Naive thymus-derived CD4-positive, alpha-beta T cell (primary cell): ENCODE results near the gene CDHR3. TPM values are rescaled to one million over a fixed set of nuclear protein-coding genes. Genes with fewer than 3 reads are reported as not detected.
"Not testable (repeated sequence)": the region's sequence is repeated elsewhere in the genome, so short reads cannot be mapped to it uniquely, and the experiment has no call there.

ENCODE experiments used
- ATAC-seq: fragments of 150-1000 bp; cut with Tn5 transposase; 2 replicates; pipeline ENCODE4 v1.10.0; 2021; ENCODE audit warnings: mild to moderate bottlenecking, moderate library complexity
- CTCF ChIA-PET: fragments of 350-600 bp; sonication (Branson Sonifier 250); formaldehyde crosslinking; loops from one replicate; lab custom pipeline; 2021; ENCODE audit warnings: antibody characterized with exemption; lab: Charles Lee
- POLR2A ChIA-PET: fragments of 350-600 bp; sonication (Branson Sonifier 250); formaldehyde crosslinking; loops from one replicate; lab custom pipeline; 2021; ENCODE audit warnings: antibody characterized with exemption, inconsistent platforms; lab: Charles Lee
- DNase-seq, 9 donors: peaks; one replicate each; pipeline versions ENCODE4 v3.0.0 to v3.0.0-alpha.2; 2020 to 2022; ENCODE audit warnings: mixed read lengths in 1 of 9
- H3K27ac ChIP-seq: one replicate; pipeline ENCODE4 v1.7.0; 2013; ENCODE audit warnings: mild to moderate bottlenecking, low read depth, low read length, moderate library complexity
- H3K27me3 ChIP-seq, 2 donors: one replicate each; pipeline ENCODE4 v1.7.0; 2013; ENCODE audit warnings: low read length in 2 of 2, mild to moderate bottlenecking in 2 of 2, moderate library complexity in 2 of 2; ENCODE audit not compliant: control insufficient read depth in 2 of 2, insufficient read depth in 2 of 2
- H3K36me3 ChIP-seq, 3 experiments: 1 replicate in 2 of 3; 2 replicates in 1 of 3; pipeline ENCODE4 v1.7.0; 2013; ENCODE audit warnings: low read length in 3 of 3, mild to moderate bottlenecking in 3 of 3, moderate library complexity in 1 of 3; ENCODE audit not compliant: insufficient read depth in 3 of 3, control insufficient read depth in 2 of 3
- H3K4me1 ChIP-seq, 2 donors: one replicate each; pipeline ENCODE4 v1.7.0; 2013; ENCODE audit warnings: low read length in 2 of 2, mild to moderate bottlenecking in 2 of 2, moderate library complexity in 1 of 2; ENCODE audit not compliant: control insufficient read depth in 2 of 2, insufficient read depth in 2 of 2
- H3K4me3 ChIP-seq: 2 replicates; pipeline ENCODE4 v1.7.0; 2013; ENCODE audit warnings: mild to moderate bottlenecking, low read length
- H3K9me3 ChIP-seq, 3 experiments: 1 replicate in 2 of 3; 2 replicates in 1 of 3; pipeline ENCODE4 v1.7.0; 2013; ENCODE audit warnings: low read length in 3 of 3; ENCODE audit not compliant: control insufficient read depth in 2 of 3
- H3K27ac Mint-ChIP-seq, 9 donors: one replicate each; pipeline ENCODE4 v1.8.0; 2020 to 2022; ENCODE audit warnings: mixed read lengths in 9 of 9, mild to moderate bottlenecking in 8 of 9, moderate library complexity in 5 of 9, inconsistent platforms in 2 of 9
- H3K27me3 Mint-ChIP-seq, 5 donors: one replicate each; pipeline ENCODE4 v1.8.0; 2021 to 2022; ENCODE audit warnings: mixed read lengths in 5 of 5, mild to moderate bottlenecking in 1 of 5
- H3K36me3 Mint-ChIP-seq, 5 donors: one replicate each; pipeline ENCODE4 v1.8.0; 2020 to 2022; ENCODE audit warnings: mixed read lengths in 5 of 5, mild to moderate bottlenecking in 3 of 5, inconsistent platforms in 1 of 5
- H3K4me1 Mint-ChIP-seq, 7 donors: one replicate each; pipeline ENCODE4 v1.8.0; 2020 to 2022; ENCODE audit warnings: mixed read lengths in 7 of 7, mild to moderate bottlenecking in 3 of 7, inconsistent platforms in 1 of 7
- H3K4me3 Mint-ChIP-seq, 10 donors: one replicate each; pipeline ENCODE4 v1.8.0; 2020 to 2022; ENCODE audit warnings: mild to moderate bottlenecking in 10 of 10, mixed read lengths in 10 of 10, moderate library complexity in 6 of 10, inconsistent platforms in 2 of 10
- H3K9me3 Mint-ChIP-seq, 11 donors: one replicate each; pipeline ENCODE4 v1.8.0; 2020 to 2022; ENCODE audit warnings: mixed read lengths in 11 of 11, mild to moderate bottlenecking in 4 of 11, inconsistent platforms in 1 of 11, moderate library complexity in 1 of 11
- intact Hi-C, 2 donors: fragments of 100-400 bp; cut with micrococcal nuclease; formaldehyde crosslinking; loops; one replicate each; pipeline ENCODE4 v1.15.1; 2023
- polyA plus RNA-seq, 2 donors: library from polyadenylated mRNA; unstranded; fragments of 300-500 nt; fragmentation: Illumina TruSeq; gene quantifications; one replicate each; pipeline ENCODE4 v1.2.3, GENCODE V29; 2021
- total RNA-seq, 6 experiments: library from RNA in 5 of 6; stranded (reverse) in 5 of 6; gene quantifications; 1 replicate in 5 of 6; 2 replicates in 1 of 6; pipeline ENCODE4 v1.2.3 and lab custom pipeline; 2021 to 2026

CDHR3 gene
- total and polyA plus RNA-seq, 7 experiments from 2014 or later = 1.1 to 14.0 (median 6.5) TPM

- Mint-ChIP-seq H3K4me3 (peak overlapping the region in 1 of 10 donors; percentile 51), H3K36me3 (peaks cover 8 to 17% (median 15%) of the 10 kb centered on the region in 5 donors), H3K4me1 (peaks cover 17 to 43% (median 38%) of the 10 kb centered on the region in 7 donors), H3K9me3 (peaks cover 0 to 30% (median 15%) of the 10 kb centered on the region in 11 donors), H3K27me3 (peaks cover 0 to 42% (median 0%) of the 10 kb centered on the region in 5 donors), H3K27ac (peak overlapping the region in 3 of 9 donors; percentile 42 to 61 (median 58))
- not testable (repeated sequence) for H3K9me3 ChIP-seq, H3K27ac ChIP-seq, ATAC-seq, H3K27me3 ChIP-seq, H3K4me3 ChIP-seq, DNase-seq, H3K36me3 ChIP-seq
- peaks cover 0 to 29% of the 10 kb centered on the region in 2 donors for H3K4me1 ChIP-seq
- POLR2A ChIA-PET = interaction anchor here (1.2 kb wide), 1 partner anchor 34 kb away, joined by 3 read pairs; no protein-coding TSS in a partner anchor
- CTCF ChIA-PET = interaction anchor here (0.8 to 7.0 kb wide), 8 partner anchors 12 to 247 kb away, joined by 3 to 56 read pairs (median 4); no protein-coding TSS in a partner anchor
- intact Hi-C loops = loop anchor here in 1 of 2 donors (2.0 kb wide), 1 partner anchor 73 kb away; no protein-coding TSS in a partner anchor
Observed at GRCh38 chr7:106007796-106008195, 44.7 kb downstream of the CDHR3 start.

GRCh38 chr7:106009503-106010226 is 46.6 kb downstream of the CDHR3 start:
- CTCF ChIA-PET = interaction anchor here (1.1 to 7.0 kb wide), 3 partner anchors 11 to 249 kb away, joined by 4 to 56 read pairs (median 6); no protein-coding TSS in a partner anchor
- H3K9me3 Mint-ChIP-seq = peaks cover 0 to 30% (median 15%) of the 10 kb centered on the region in 11 donors
- ATAC-seq = peak; percentile 99
- POLR2A ChIA-PET = interaction anchor here (1.4 to 2.0 kb wide), 4 partner anchors 11 to 249 kb away, joined by 4 to 8 read pairs (median 7); no protein-coding TSS in a partner anchor
- no peaks in the 10 kb centered on the region for H3K36me3 ChIP-seq
- peaks cover 0 to 42% (median 0%) of the 10 kb centered on the region in 5 donors for H3K27me3 Mint-ChIP-seq
- peaks cover 0 to 4% (median 0%) of the 10 kb centered on the region in 3 experiments for H3K9me3 ChIP-seq
- peak; percentile 73 to 85 (median 81) for DNase-seq
- H3K27ac Mint-ChIP-seq = peak overlapping the region in 7 of 9 donors; percentile 38 to 93 (median 86)
- H3K36me3 Mint-ChIP-seq = peaks cover 8 to 17% (median 15%) of the 10 kb centered on the region in 5 donors
- intact Hi-C loops = loop anchor here (1.0 to 2.0 kb wide), 8 partner anchors 13 to 357 kb away; partner anchors contain the start of gene ATXN7L1 (in 2 of the 2)
- no peak overlapping the region for H3K4me3 ChIP-seq
- H3K27me3 ChIP-seq = no peaks in the 10 kb centered on the region
- peak overlapping the region in 9 of 10 donors; percentile 36 to 69 (median 55) for H3K4me3 Mint-ChIP-seq
- H3K27ac ChIP-seq = no peak overlapping the region
- H3K4me1 Mint-ChIP-seq = peaks cover 17 to 52% (median 45%) of the 10 kb centered on the region in 7 donors
- peaks cover 0 to 30% of the 10 kb centered on the region in 2 donors for H3K4me1 ChIP-seq

- Mint-ChIP-seq H3K27ac (peak overlapping the region in 5 of 9 donors; percentile 18 to 93 (median 86)), H3K36me3 (peaks cover 8 to 17% (median 15%) of the 10 kb centered on the region in 5 donors), H3K4me1 (peaks cover 20 to 58% (median 52%) of the 10 kb centered on the region in 7 donors), H3K27me3 (peaks cover 0 to 44% (median 0%) of the 10 kb centered on the region in 5 donors), H3K4me3 (peak overlapping the region in 4 of 10 donors; percentile 2 to 60 (median 38)), H3K9me3 (peaks cover 0 to 29% (median 15%) of the 10 kb centered on the region in 11 donors)
- intact Hi-C loops = no loop called here
- Histone ChIP-seq H3K36me3 (no peaks in the 10 kb centered on the region), H3K27ac (no peak overlapping the region), H3K4me1 (peaks cover 0 to 32% of the 10 kb centered on the region in 2 donors), H3K9me3 (peaks cover 0 to 4% (median 0%) of the 10 kb centered on the region in 3 experiments), H3K4me3 (no peak overlapping the region), H3K27me3 (no peaks in the 10 kb centered on the region)
- CTCF ChIA-PET = interaction anchor here (0.5 to 7.0 kb wide), 5 partner anchors 10 to 993 kb away, joined by 3 to 56 read pairs (median 4); no protein-coding TSS in a partner anchor
- ATAC-seq (no peak), DNase-seq (no peak)
- POLR2A ChIA-PET = interaction anchor here (1.0 to 2.0 kb wide), 5 partner anchors 11 to 132 kb away, joined by 3 to 8 read pairs (median 5); no protein-coding TSS in a partner anchor
Observed at GRCh38 chr7:106010331-106010730, 47.3 kb downstream of the CDHR3 start.

GRCh38 chr7:106010866-106011265 is 47.8 kb downstream of the CDHR3 start:
- POLR2A ChIA-PET = interaction anchor here (0.7 to 1.7 kb wide), 5 partner anchors 10 to 1000 kb away, joined by 3 to 6 read pairs (median 4); no protein-coding TSS in a partner anchor
- Histone ChIP-seq H3K27me3 (no peaks in the 10 kb centered on the region), H3K27ac (no peak overlapping the region), H3K9me3 (peaks cover 0 to 3% (median 0%) of the 10 kb centered on the region in 3 experiments), H3K4me3 (no peak overlapping the region), H3K36me3 (no peaks in the 10 kb centered on the region), H3K4me1 (peaks cover 0 to 37% of the 10 kb centered on the region in 2 donors)
- H3K27me3 Mint-ChIP-seq = peaks cover 0 to 47% (median 0%) of the 10 kb centered on the region in 5 donors
- ATAC-seq = no peak
- H3K4me3 Mint-ChIP-seq = peak overlapping the region in 2 of 10 donors; percentile 8 to 31
- peaks cover 5 to 16% (median 14%) of the 10 kb centered on the region in 5 donors for H3K36me3 Mint-ChIP-seq
- peaks cover 21 to 64% (median 57%) of the 10 kb centered on the region in 7 donors for H3K4me1 Mint-ChIP-seq
- H3K27ac Mint-ChIP-seq = peak overlapping the region in 5 of 9 donors; percentile 18 to 93 (median 86)
- intact Hi-C loops = no loop called here
- no peak for DNase-seq
- CTCF ChIA-PET = interaction anchor here (0.5 to 7.0 kb wide), 6 partner anchors 11 to 994 kb away, joined by 3 to 56 read pairs (median 4); no protein-coding TSS in a partner anchor
- peaks cover 0 to 24% (median 12%) of the 10 kb centered on the region in 11 donors for H3K9me3 Mint-ChIP-seq

GRCh38 chr7:106012184-106012583 is 49.1 kb downstream of the CDHR3 start:
- ChIA-PET POLR2A (interaction anchor here (0.6 to 0.8 kb wide), 2 partner anchors 9 to 10 kb away, joined by 3 to 5 read pairs; no protein-coding TSS in a partner anchor), CTCF (interaction anchor here (1.1 to 7.0 kb wide), 3 partner anchors 9 to 252 kb away, joined by 3 to 56 read pairs (median 7); no protein-coding TSS in a partner anchor)
- H3K27ac ChIP-seq = no peak overlapping the region
- Mint-ChIP-seq H3K27me3 (peaks cover 0 to 47% (median 0%) of the 10 kb centered on the region in 5 donors), H3K4me3 (peak overlapping the region in 9 of 10 donors; percentile 0 to 68 (median 51)), H3K36me3 (peaks cover 2 to 13% (median 9%) of the 10 kb centered on the region in 5 donors), H3K9me3 (peaks cover 0 to 17% (median 9%) of the 10 kb centered on the region in 11 donors), H3K4me1 (peaks cover 25 to 73% (median 67%) of the 10 kb centered on the region in 7 donors), H3K27ac (peak overlapping the region in 8 of 9 donors; percentile 43 to 86 (median 61))
- H3K9me3 ChIP-seq = no peaks in the 10 kb centered on the region
- ATAC-seq = no peak
- peaks cover 0 to 44% of the 10 kb centered on the region in 2 donors for H3K4me1 ChIP-seq
- no peak overlapping the region for H3K4me3 ChIP-seq
- no peaks in the 10 kb centered on the region for H3K27me3 ChIP-seq
- intact Hi-C loops = no loop called here
- no peak for DNase-seq
- H3K36me3 ChIP-seq = no peaks in the 10 kb centered on the region
